ENCODE data around the gene ANKRD13B.

- TF ChIP-seq, protein P1, sequence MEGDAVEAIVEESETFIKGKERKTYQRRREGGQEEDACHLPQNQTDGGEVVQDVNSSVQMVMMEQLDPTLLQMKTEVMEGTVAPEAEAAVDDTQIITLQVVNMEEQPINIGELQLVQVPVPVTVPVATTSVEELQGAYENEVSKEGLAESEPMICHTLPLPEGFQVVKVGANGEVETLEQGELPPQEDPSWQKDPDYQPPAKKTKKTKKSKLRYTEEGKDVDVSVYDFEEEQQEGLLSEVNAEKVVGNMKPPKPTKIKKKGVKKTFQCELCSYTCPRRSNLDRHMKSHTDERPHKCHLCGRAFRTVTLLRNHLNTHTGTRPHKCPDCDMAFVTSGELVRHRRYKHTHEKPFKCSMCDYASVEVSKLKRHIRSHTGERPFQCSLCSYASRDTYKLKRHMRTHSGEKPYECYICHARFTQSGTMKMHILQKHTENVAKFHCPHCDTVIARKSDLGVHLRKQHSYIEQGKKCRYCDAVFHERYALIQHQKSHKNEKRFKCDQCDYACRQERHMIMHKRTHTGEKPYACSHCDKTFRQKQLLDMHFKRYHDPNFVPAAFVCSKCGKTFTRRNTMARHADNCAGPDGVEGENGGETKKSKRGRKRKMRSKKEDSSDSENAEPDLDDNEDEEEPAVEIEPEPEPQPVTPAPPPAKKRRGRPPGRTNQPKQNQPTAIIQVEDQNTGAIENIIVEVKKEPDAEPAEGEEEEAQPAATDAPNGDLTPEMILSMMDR (IDR thresholded peaks at IDR 0.05), result no peak
- TF ChIP-seq ZFX (IDR thresholded peaks at IDR 0.05; ENCODE audit: borderline replicate concordance), result no peak
These were observed 10.3 kb downstream of the ANKRD13B start for GRCh38 chr17:29603109-29603674.
